Skeletal muscle cell (primary cell): ENCODE data around the gene RAB8B.

ENCODE experiments used
- DNase-seq: peaks from one replicate; pipeline ENCODE4 v3.0.0-alpha.2; 2010; ENCODE audit warnings: low read depth
- H3K4me3 ChIP-seq: 2 replicates; pipeline ENCODE4 v1.5.1; 2011; ENCODE audit warnings: low read depth, mild to moderate bottlenecking, control low read depth, low read length, moderate library complexity

RAB8B gene

DNA sequence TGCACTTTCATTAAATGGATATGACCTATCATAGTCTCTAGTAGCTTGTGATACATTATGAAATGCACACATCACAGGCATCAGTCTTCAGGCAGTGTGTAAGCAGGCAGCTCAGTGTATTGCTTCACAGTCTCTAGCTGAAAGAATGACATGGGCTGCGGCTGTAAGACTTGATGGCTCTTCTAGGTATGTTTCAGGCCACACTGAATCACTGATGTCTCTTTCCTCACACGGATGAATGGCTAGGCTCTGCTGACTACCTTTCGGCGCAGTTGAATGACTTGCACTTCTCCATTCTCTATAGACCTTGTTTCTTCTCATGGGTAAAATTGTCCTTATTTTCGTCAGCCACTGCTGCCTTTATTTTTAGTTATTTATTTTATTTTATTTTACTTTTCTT is 103.4 kb downstream of the RAB8B start:
- no peak for DNase-seq
- H3K4me3 ChIP-seq, result no peak overlapping the region

- H3K4me3 ChIP-seq, result no peak overlapping the region
- no peak for DNase-seq
Measured at GRCh38 chr15:63294359-63294758, 105.0 kb downstream of the RAB8B start.

DNA sequence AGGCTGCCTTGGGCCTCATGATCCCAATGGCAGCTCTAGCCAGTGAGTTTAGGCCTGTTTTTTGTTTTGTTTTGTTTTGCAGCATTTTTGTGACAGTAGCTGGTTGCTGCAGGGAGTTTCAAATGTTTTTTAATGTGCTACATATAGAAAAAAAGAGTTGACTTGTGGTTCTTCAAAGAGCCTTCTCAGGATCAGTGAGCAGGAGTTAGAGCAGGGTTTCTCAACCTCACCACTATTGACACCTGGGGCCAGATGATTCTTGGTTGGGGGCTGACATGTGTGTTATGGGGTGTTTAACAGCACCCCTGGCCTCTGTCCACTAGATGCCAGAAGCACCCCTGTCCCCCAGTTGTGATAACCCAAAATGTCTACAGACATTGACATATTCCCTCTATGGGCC is 105.9 kb downstream of the RAB8B start:
- H3K4me3 ChIP-seq, result no peak overlapping the region
- no peak for DNase-seq

- no peak for DNase-seq
- H3K4me3 ChIP-seq, result no peak overlapping the region
Measured at GRCh38 chr15:63296195-63296594, 106.8 kb downstream of the RAB8B start.

- H3K4me3 ChIP-seq, result no peak overlapping the region
- no peak for DNase-seq
Measured at GRCh38 chr15:63299943-63300575, 110.7 kb downstream of the RAB8B start.

- no peak for DNase-seq
- H3K4me3 ChIP-seq, result no peak overlapping the region
Measured at GRCh38 chr15:63301088-63301487, 111.7 kb downstream of the RAB8B start.

DNA sequence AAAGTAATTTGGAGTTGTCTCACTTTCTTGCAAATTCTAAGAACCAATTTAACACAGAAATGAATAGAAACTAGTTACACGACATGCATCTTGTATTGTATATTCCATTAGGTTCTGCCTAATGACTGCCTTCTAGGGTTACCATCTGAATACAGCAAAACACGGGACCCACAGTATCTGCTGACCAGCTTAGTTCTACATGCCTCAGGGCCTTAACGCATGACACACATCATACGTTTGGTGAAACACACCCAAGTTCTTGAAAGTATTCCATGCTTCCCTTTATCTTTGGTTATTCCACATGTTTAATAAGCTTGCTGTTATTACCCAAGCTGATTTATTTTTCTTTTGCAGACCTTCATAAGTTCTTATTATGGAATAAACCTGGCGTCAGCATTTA is 115.9 kb downstream of the RAB8B start:
- DNase-seq, result no peak
- no peak overlapping the region for H3K4me3 ChIP-seq

DNA sequence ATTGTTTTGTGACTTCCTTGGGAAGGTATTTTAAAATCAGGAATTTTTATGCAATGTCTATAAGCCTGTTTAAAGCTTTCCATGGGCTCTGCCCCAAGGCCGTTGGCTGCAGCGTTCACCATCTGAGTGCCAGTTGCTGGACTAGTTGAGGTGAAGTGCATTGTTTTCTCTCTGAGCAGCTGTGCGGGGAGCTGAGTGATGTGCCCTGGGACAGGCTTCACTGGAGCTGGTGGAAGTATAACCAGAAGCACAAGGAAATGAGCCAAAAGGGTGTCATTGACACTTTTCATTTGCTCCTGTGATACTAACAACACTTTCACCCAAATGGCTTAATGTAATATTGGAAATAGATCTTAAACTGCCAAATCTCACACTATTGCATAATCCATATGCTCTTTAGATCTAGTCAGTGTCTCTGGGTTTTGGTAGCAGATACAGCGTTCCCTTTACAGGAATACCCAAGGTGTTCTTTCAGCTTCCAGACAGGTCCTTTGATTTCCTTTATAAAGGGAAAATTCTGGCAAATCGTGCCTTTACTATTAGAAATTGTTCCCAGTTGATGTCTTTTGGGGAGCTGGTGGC is 117.2 kb downstream of the RAB8B start:
- no peak overlapping the region for H3K4me3 ChIP-seq
- no peak for DNase-seq

DNA sequence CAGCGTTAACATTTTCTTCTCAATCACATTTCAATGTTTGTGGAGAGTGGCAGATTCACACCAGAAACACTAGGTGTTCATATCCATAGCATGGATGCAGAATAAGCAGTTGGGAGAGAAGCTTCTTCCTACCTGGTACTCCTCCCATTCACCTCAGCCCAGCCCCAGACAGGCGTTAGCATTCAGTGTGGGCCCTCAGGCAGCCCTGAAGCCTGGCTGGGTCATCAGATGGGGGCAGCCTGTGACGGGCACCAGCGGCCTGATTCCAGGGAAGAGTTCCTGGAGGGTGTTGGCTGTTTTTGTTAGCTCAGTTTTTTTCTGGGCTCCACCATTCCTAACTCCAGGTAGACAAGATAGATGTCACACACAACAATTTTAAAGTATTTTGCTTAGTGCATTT is 119.1 kb downstream of the RAB8B start:
- DNase-seq, result no peak
- H3K4me3 ChIP-seq, result no peak overlapping the region

DNA sequence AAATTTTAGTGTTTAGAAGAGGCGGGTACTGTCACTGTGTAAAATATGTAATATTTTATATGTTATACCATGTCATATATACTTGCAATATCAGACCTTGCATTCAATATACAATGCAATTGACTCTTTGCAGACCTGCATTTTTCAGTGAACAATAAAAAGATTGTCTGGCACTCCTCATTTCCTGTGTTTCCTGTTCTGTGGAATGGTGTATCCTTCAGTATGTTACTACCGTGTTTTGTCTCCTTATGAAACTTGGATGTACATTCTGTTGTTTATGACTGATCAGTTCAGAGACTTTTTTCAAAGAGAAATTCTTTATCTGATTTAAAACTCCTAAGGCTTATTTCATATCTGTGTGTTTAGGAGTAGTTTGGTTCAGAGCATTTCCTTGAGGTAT is 119.5 kb downstream of the RAB8B start:
- H3K4me3 ChIP-seq, result no peak overlapping the region
- no peak for DNase-seq

- DNase-seq, result no peak
Measured at GRCh38 chr15:63310646-63311045, 121.2 kb downstream of the RAB8B start.

DNA sequence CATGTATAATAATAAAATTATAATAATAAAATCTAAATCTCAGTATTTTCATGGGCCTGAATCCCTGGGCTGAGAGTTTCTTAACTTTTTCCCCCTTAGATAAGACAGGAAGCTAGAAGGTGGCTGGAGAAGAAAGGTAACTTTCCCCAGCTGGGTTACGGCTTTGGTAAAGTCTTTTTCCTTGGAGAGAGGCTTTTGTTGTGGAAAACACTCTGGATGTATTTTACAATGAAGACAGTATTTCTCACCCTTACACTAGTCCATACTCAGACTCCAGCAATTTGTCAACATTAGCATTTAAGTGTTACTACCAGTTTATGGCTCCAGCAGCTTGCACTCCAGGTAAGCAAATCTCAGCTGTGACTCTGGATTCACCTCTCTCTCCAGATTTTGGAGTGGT is 122.9 kb downstream of the RAB8B start:
- H3K4me3 ChIP-seq, result no peak overlapping the region
- no peak for DNase-seq

More at GRCh38 chr15:63310646-63311045, 121.2 kb downstream of the RAB8B start:
- H3K4me3 ChIP-seq, result no peak overlapping the region

GRCh38 chr15:63313825-63314224 is 124.4 kb downstream of the RAB8B start:
- no peak for DNase-seq
- H3K4me3 ChIP-seq, result no peak overlapping the region

GRCh38 chr15:63314409-63314808 is 125.0 kb downstream of the RAB8B start:
- DNase-seq, result no peak
- H3K4me3 ChIP-seq, result no peak overlapping the region
